Trophoblast cell (in vitro differentiated cells and primary cell): ENCODE results near the gene RARA.

Experiments used
- DNase-seq, 2 donors: peaks; one replicate each; pipeline ENCODE4 v3.0.0-alpha.2; 2016
- H2AFZ ChIP-seq: 2 replicates; pipeline ENCODE4 v1.6.1; 2013; ENCODE audit warnings: low read length, moderate library complexity, mild to moderate bottlenecking; ENCODE audit not compliant: insufficient read depth, poor library complexity
- H2AK5ac ChIP-seq: 2 replicates; pipeline ENCODE4 v1.6.1; 2013; ENCODE audit warnings: mild to moderate bottlenecking, low read length
- H2BK120ac ChIP-seq: 2 replicates; pipeline ENCODE4 v1.6.1; 2013; ENCODE audit warnings: low read length, mild to moderate bottlenecking, moderate library complexity; ENCODE audit not compliant: insufficient read depth, poor library complexity
- H2BK12ac ChIP-seq: 2 replicates; pipeline ENCODE4 v1.6.1; 2013; ENCODE audit warnings: mild to moderate bottlenecking, low read length, moderate library complexity
- H2BK5ac ChIP-seq: 2 replicates; pipeline ENCODE4 v1.6.1; 2013; ENCODE audit warnings: low read length, low read depth, moderate library complexity, mild to moderate bottlenecking; ENCODE audit not compliant: poor library complexity
- H3K14ac ChIP-seq: 2 replicates; pipeline ENCODE4 v1.6.1; 2013; ENCODE audit warnings: mild to moderate bottlenecking, low read length
- H3K18ac ChIP-seq: 2 replicates; pipeline ENCODE4 v1.6.1; 2013; ENCODE audit warnings: mild to moderate bottlenecking, low read length
- H3K23ac ChIP-seq: 2 replicates; pipeline ENCODE4 v1.6.1; 2013; ENCODE audit warnings: low read length
- H3K27ac ChIP-seq: 2 replicates; pipeline ENCODE4 v1.5.1; 2013; ENCODE audit warnings: low read depth, mild to moderate bottlenecking, inconsistent platforms, low read length, moderate library complexity
- H3K27me3 ChIP-seq: 2 replicates; pipeline ENCODE4 v1.6.1; 2013; ENCODE audit warnings: inconsistent platforms, mild to moderate bottlenecking, low read length, moderate library complexity; ENCODE audit not compliant: insufficient read depth
- H3K36me3 ChIP-seq, 2 experiments: 1 replicate in 1 of 2; 2 replicates in 1 of 2; pipeline ENCODE4 v1.6.1; 2013; ENCODE audit warnings: low read length in 2 of 2, mild to moderate bottlenecking in 2 of 2, moderate library complexity in 1 of 2; ENCODE audit not compliant: insufficient read depth in 2 of 2, control insufficient read depth in 1 of 2
- H3K4ac ChIP-seq: 2 replicates; pipeline ENCODE4 v1.6.1; 2013; ENCODE audit warnings: low read depth, mild to moderate bottlenecking, low read length, moderate library complexity
- H3K4me1 ChIP-seq, 2 experiments: 1 replicate in 1 of 2; 2 replicates in 1 of 2; pipeline ENCODE4 v1.6.1; 2013; ENCODE audit warnings: low read length in 2 of 2, mild to moderate bottlenecking in 2 of 2, moderate library complexity in 1 of 2; ENCODE audit not compliant: insufficient read depth in 2 of 2, control insufficient read depth in 1 of 2
- H3K4me2 ChIP-seq: 2 replicates; pipeline ENCODE4 v1.6.1; 2013; ENCODE audit warnings: inconsistent platforms, mild to moderate bottlenecking, low read length, moderate library complexity
- H3K4me3 ChIP-seq: 2 replicates; pipeline ENCODE4 v1.5.1; 2013; ENCODE audit warnings: mild to moderate bottlenecking, low read depth, low read length, inconsistent platforms
- H3K79me1 ChIP-seq: one replicate; pipeline ENCODE4 v1.6.1; 2013; ENCODE audit warnings: low read length
- H3K79me2 ChIP-seq: 2 replicates; pipeline ENCODE4 v1.6.1; 2013; ENCODE audit warnings: low read length, mild to moderate bottlenecking; ENCODE audit not compliant: control insufficient read depth, insufficient read depth, poor library complexity
- H3K9ac ChIP-seq: 2 replicates; pipeline ENCODE4 v1.6.1; 2013; ENCODE audit warnings: mild to moderate bottlenecking, low read length
- H3K9me3 ChIP-seq: 2 replicates; pipeline ENCODE4 v1.6.1; 2013; ENCODE audit warnings: low read depth, mild to moderate bottlenecking, control low read depth, inconsistent platforms, low read length; ENCODE audit not compliant: insufficient read depth
- H4K12ac ChIP-seq: 2 replicates; pipeline ENCODE4 v1.6.1; 2013; ENCODE audit warnings: low read depth, mild to moderate bottlenecking, low read length, moderate library complexity
- H4K8ac ChIP-seq: 2 replicates; pipeline ENCODE4 v1.6.1; 2013; ENCODE audit warnings: low read depth, mild to moderate bottlenecking, low read length, moderate library complexity
- H4K91ac ChIP-seq: one replicate; pipeline ENCODE4 v1.6.1; 2013; ENCODE audit warnings: low read depth, mild to moderate bottlenecking, low read length, moderate library complexity
- WGBS: extraction: QIAGEN DNeasy Blood & Tissue Kit; methylation state at CpG from one replicate; pipeline ENCODE4 v1.1.7; 2013; ENCODE audit warnings: missing lambda C conversion rate; ENCODE audit not compliant: insufficient read length, insufficient coverage; ENCODE audit errors: extremely low coverage; 5-methylcytosine and 5-hydroxymethylcytosine counted together

Gene RARA

DNA sequence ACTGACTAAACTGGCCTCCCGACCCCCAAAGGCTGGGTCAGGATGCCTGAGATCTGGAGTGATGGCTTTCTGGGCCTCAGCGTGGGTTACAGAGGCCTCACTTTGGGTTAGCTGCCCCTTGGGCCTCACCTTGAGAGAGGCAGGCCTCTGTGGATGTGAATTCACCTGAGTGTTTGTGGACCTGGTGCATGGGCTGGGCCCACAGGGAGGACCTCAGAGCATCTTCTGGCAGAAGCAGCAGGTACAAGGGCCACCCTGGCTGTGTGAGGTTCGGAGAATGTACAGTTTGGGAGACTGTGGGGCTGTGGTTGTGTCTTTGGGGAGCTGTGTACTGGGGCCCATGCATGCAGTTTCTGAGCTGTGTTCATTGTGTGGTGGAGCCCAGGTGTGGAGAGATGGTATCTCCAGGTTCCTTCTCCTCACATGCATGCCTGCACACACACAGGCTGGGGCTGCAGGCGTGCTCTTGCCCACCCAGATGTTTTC lies 18.3 kb downstream of the RARA start:
- Histone ChIP-seq H3K4ac (no peak overlapping the region), H3K4me2 (no peak overlapping the region), H4K91ac (no peak overlapping the region), H4K8ac (no peak overlapping the region), H2AK5ac (no peak overlapping the region), H3K4me3 (no peak overlapping the region), H3K23ac (no peak overlapping the region), H3K14ac (no peak overlapping the region), H3K79me2 (no peaks in the 10 kb centered on the region), H3K9ac (no peak overlapping the region), H2BK12ac (no peak overlapping the region), H3K4me1 (peaks cover 8 to 14% of the 10 kb centered on the region in 2 experiments), H3K18ac (no peak overlapping the region), H3K9me3 (no peaks in the 10 kb centered on the region), H3K27me3 (no peaks in the 10 kb centered on the region), H2BK120ac (no peak overlapping the region), H4K12ac (no peak overlapping the region), H3K79me1 (no peaks in the 10 kb centered on the region), H2AFZ (no peak overlapping the region), H2BK5ac (no peak overlapping the region), H3K36me3 (peaks cover 6 to 13% of the 10 kb centered on the region in 2 experiments), H3K27ac (no peak overlapping the region)
- WGBS: no CpG with 5 or more reads among the region's 4 CpGs
- no peak for DNase-seq

DNA sequence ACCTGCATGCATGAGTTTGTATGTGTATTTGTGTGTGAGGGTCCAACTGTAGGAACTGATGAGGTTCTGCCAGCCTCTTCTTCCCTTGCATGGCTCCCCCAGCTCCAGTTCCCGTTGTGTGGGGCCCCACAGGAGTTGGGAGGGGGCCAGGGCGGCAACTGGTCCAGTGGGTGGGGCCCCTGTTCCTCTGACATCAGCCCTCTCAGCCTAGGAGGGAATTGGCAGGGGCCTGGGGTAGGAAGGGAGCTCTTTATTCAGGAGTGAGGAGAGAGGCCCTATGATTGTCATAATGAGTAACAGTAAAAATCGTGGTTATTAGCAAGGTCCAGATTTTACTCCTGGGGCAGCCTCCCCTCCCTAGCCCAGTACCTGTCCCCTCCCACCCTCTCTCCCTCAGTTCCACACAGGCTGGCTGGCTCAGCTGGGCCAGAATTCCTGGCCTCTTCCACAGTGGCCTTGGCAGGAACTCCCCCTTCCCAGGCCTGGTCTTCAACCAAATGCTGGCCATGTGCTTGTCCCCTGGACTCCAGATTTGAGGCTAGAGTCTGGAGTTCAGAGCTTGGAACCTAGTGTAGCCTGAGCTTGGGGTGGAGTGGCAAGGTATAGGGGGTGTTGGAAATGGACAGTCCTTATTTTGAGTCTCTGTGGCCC lies 18.9 kb downstream of the RARA start:
- Histone ChIP-seq H3K23ac (no peak overlapping the region), H3K79me1 (no peaks in the 10 kb centered on the region), H2BK12ac (no peak overlapping the region)

DNA sequence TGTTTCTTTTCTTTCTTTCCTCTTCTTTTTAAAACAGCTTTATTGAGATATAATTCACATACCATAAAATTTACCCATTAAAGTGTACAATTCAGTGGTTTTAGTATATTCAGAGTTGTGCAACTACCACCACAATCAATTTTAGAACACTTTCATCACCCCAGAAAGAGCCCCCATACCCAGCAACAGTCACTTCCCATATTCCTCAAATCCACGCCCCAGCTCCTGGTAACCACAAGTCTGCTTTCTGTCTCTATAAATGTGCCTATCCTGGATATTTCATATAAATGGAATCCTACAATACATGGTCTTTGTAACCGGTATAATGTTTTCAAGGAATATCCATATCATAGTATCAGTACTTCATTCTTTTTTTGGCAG lies 19.4 kb downstream of the RARA start:
- H3K79me2 ChIP-seq: no peaks in the 10 kb centered on the region
- no peak overlapping the region for H3K23ac ChIP-seq
- H3K14ac ChIP-seq: no peak overlapping the region
- H2AK5ac ChIP-seq: no peak overlapping the region
- no peak for DNase-seq
- no peak overlapping the region for H2BK120ac ChIP-seq
- no peak overlapping the region for H4K12ac ChIP-seq
- H2BK12ac ChIP-seq: no peak overlapping the region
- peaks cover 8 to 13% of the 10 kb centered on the region in 2 experiments for H3K36me3 ChIP-seq
- H3K4me3 ChIP-seq: no peak overlapping the region
- H3K9me3 ChIP-seq: no peaks in the 10 kb centered on the region
- H3K27ac ChIP-seq: no peak overlapping the region
- no peak overlapping the region for H3K4me2 ChIP-seq
- H3K79me1 ChIP-seq: no peaks in the 10 kb centered on the region
- no CpG with 5 or more reads among the region's 2 CpGs for WGBS
- no peak overlapping the region for H3K9ac ChIP-seq
- H4K8ac ChIP-seq: no peak overlapping the region
- H2AFZ ChIP-seq: no peak overlapping the region
- no peak overlapping the region for H3K18ac ChIP-seq
- H2BK5ac ChIP-seq: no peak overlapping the region
- no peak overlapping the region for H3K4ac ChIP-seq
- H3K4me1 ChIP-seq: peaks cover 0 to 6% of the 10 kb centered on the region in 2 experiments
- no peak overlapping the region for H4K91ac ChIP-seq
- no peaks in the 10 kb centered on the region for H3K27me3 ChIP-seq

More for the DNA sequence above, 18.9 kb downstream of the RARA start:
- Histone ChIP-seq H3K4ac (no peak overlapping the region), H2BK120ac (no peak overlapping the region), H3K36me3 (peaks cover 6 to 13% of the 10 kb centered on the region in 2 experiments), H3K4me2 (no peak overlapping the region), H4K8ac (no peak overlapping the region), H3K9me3 (no peaks in the 10 kb centered on the region), H3K27me3 (no peaks in the 10 kb centered on the region), H3K14ac (no peak overlapping the region), H3K18ac (no peak overlapping the region), H2AK5ac (no peak overlapping the region), H2AFZ (no peak overlapping the region), H4K91ac (no peak overlapping the region), H3K79me2 (no peaks in the 10 kb centered on the region), H2BK5ac (no peak overlapping the region), H3K4me1 (peaks cover 2 to 9% of the 10 kb centered on the region in 2 experiments), H3K27ac (no peak overlapping the region), H4K12ac (no peak overlapping the region), H3K4me3 (no peak overlapping the region), H3K9ac (no peak overlapping the region)
- no peak for DNase-seq
- WGBS: no CpG with 5 or more reads among the region's 3 CpGs

DNA sequence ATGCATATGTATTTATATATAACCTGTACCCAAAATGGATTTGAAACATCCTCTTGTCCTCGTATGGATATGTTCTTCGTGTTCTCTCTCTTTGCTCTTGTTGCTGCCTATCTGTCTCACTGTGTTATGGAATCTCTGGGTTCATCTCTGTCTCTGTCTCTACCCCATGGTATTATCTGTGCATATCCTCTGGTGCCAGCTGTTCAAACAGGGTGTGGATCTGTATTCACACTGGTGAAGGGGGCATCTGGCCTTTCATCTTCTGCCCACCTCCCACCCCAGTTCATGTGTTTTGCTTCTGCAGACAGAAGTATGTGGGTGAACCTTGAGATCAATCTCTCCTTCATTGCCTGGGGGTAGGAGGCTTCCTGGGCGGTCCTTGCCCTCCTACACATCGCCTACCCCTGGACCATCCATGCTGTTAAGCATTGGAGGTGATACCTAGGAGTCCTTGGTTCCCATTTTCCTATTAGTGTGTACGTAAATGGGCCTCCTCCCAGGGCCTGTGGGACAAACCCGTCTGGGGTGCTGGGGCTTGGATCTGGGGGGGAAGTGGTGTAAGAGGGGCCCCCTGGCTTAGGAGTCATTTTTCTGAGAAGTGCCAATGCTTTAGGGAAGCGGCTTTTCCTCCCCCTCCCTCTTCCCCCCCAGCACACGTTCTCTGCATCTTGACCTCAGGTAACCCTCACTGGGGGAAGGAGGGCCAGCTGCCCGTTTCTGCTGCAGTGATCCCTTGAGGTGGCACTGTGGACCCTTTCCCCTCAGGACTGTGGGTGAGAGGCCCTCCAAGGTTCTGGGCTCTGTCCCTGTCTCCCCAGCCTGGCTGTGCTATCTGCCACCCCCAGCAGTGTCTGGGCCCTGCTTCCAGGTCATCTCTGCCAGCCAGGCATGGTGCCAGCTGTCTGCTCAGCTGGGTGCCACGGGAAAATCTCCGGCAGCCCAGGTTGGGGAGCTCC lies 21.1 kb downstream of the RARA start:
- no peak overlapping the region for H3K18ac ChIP-seq
- H3K9me3 ChIP-seq: no peaks in the 10 kb centered on the region
- no peak overlapping the region for H2BK12ac ChIP-seq
- H3K36me3 ChIP-seq: peaks cover 8 to 13% of the 10 kb centered on the region in 2 experiments
- H3K23ac ChIP-seq: no peak overlapping the region
- H3K27ac ChIP-seq: no peak overlapping the region
- no peak overlapping the region for H2BK5ac ChIP-seq
- peaks cover 0 to 4% of the 10 kb centered on the region in 2 experiments for H3K4me1 ChIP-seq
- no peak overlapping the region for H3K14ac ChIP-seq
- no peak for DNase-seq
- no peak overlapping the region for H3K4ac ChIP-seq
- no peak overlapping the region for H2AFZ ChIP-seq
- no peak overlapping the region for H2AK5ac ChIP-seq
- H3K9ac ChIP-seq: no peak overlapping the region
- H3K27me3 ChIP-seq: no peaks in the 10 kb centered on the region
- no peak overlapping the region for H4K12ac ChIP-seq
- H4K8ac ChIP-seq: no peak overlapping the region
- no peaks in the 10 kb centered on the region for H3K79me1 ChIP-seq
- no CpG with 5 or more reads among the region's 11 CpGs for WGBS
- no peak overlapping the region for H2BK120ac ChIP-seq
- no peak overlapping the region for H3K4me3 ChIP-seq
- H3K79me2 ChIP-seq: no peaks in the 10 kb centered on the region
- H3K4me2 ChIP-seq: no peak overlapping the region
- no peak overlapping the region for H4K91ac ChIP-seq
